ENCODE data around the gene MRPL57.
"Not testable (repeated sequence)": the region's sequence is repeated elsewhere in the genome, so short reads cannot be mapped to it uniquely, and the experiment has no call there.

MRPL57 gene

GRCh38 chr13:21175656-21176214 is 723 bp upstream of the MRPL57 start:
- Histone ChIP-seq H3K79me2 (ENCODE audit: insufficient read depth, low read length) (peaks cover 75% of the 10 kb centered on the region), H3K27me3 (ENCODE audit: insufficient read depth, low read length, poor library complexity) (no peaks in the 10 kb centered on the region), H3K9me3 (ENCODE audit: insufficient read depth, low read length, severe bottlenecking) (no peaks in the 10 kb centered on the region), H3K4me1 (ENCODE audit: insufficient read depth, low read length) (peaks cover 51% of the 10 kb centered on the region), H4K20me1 (ENCODE audit: insufficient read depth, low read length) (peaks cover 26% of the 10 kb centered on the region), H3K36me3 (ENCODE audit: insufficient read depth, low read length) (peaks cover 54% of the 10 kb centered on the region), H3K4me3 (ENCODE audit: low read depth in 1 of 2, low read length in 2 of 2) (peak overlapping the region; percentile 43 to 83), H3K4me2 (ENCODE audit: insufficient read depth, low read length) (peak overlapping the region; percentile 75), H3K9ac (ENCODE audit: low read depth, low read length) (peak overlapping the region; percentile 88), H2AFZ (ENCODE audit: low read depth, low read length) (peak overlapping the region; percentile 90), H3K27ac (ENCODE audit: low read length) (peak overlapping the region; percentile 96)
- no peak for ATAC-seq (ENCODE audit: insufficient read depth, low read depth)
- DNase-seq = no peak
- no peak for TF ChIP-seq EZH2 (IDR thresholded peaks at IDR 0.05; ENCODE audit: borderline replicate concordance, low read depth, low read length, severe bottlenecking)
- TF ChIP-seq CTCF (IDR thresholded peaks at IDR 0.05; ENCODE audit: borderline replicate concordance, extremely low read depth, low read length, poor library complexity, severe bottlenecking) = no peak

GRCh38 chr13:21176982-21177284 is 475 bp downstream of the MRPL57 start:
- peaks cover 42% of the 10 kb centered on the region for H3K36me3 ChIP-seq (ENCODE audit: insufficient read depth, low read length)
- peak overlapping the region; percentile 88 for H3K9ac ChIP-seq (ENCODE audit: low read depth, low read length)
- no peaks in the 10 kb centered on the region for H3K27me3 ChIP-seq (ENCODE audit: insufficient read depth, low read length, poor library complexity)
- no peaks in the 10 kb centered on the region for H3K9me3 ChIP-seq (ENCODE audit: insufficient read depth, low read length, severe bottlenecking)
- ATAC-seq (ENCODE audit: insufficient read depth, low read depth) (peak; percentile 24), DNase-seq (no peak)
- H3K4me2 ChIP-seq (ENCODE audit: insufficient read depth, low read length) = peak overlapping the region; percentile 70
- H3K4me3 ChIP-seq (ENCODE audit: low read depth in 1 of 2, low read length in 2 of 2) = peak overlapping the region; percentile 43 to 83
- H3K79me2 ChIP-seq (ENCODE audit: insufficient read depth, low read length) = peaks cover 63% of the 10 kb centered on the region
- H2AFZ ChIP-seq (ENCODE audit: low read depth, low read length) = peak overlapping the region; percentile 65
- H3K4me1 ChIP-seq (ENCODE audit: insufficient read depth, low read length) = peaks cover 51% of the 10 kb centered on the region
- no peak for TF ChIP-seq CTCF (IDR thresholded peaks at IDR 0.05; ENCODE audit: borderline replicate concordance, extremely low read depth, low read length, poor library complexity, severe bottlenecking)
- no peak for TF ChIP-seq EZH2 (IDR thresholded peaks at IDR 0.05; ENCODE audit: borderline replicate concordance, low read depth, low read length, severe bottlenecking)
- H4K20me1 ChIP-seq (ENCODE audit: insufficient read depth, low read length) = peaks cover 22% of the 10 kb centered on the region
- H3K27ac ChIP-seq (ENCODE audit: low read length) = peak overlapping the region; percentile 96

- DNase-seq (no peak), ATAC-seq (ENCODE audit: insufficient read depth, low read depth) (no peak)
- no peak overlapping the region for H3K27ac ChIP-seq (ENCODE audit: low read length)
- TF ChIP-seq CTCF (IDR thresholded peaks at IDR 0.05; ENCODE audit: borderline replicate concordance, extremely low read depth, low read length, poor library complexity, severe bottlenecking) (no peak), EZH2 (IDR thresholded peaks at IDR 0.05; ENCODE audit: borderline replicate concordance, low read depth, low read length, severe bottlenecking) (no peak)
- no peak overlapping the region for H3K9ac ChIP-seq (ENCODE audit: low read depth, low read length)
- no peak overlapping the region for H2AFZ ChIP-seq (ENCODE audit: low read depth, low read length)
- no peaks in the 10 kb centered on the region for H3K27me3 ChIP-seq (ENCODE audit: insufficient read depth, low read length, poor library complexity)
- no peak overlapping the region for H3K4me3 ChIP-seq (ENCODE audit: low read depth in 1 of 2, low read length in 2 of 2)
- peaks cover 6% of the 10 kb centered on the region; the same call in 1 of the 2 replicates for H4K20me1 ChIP-seq (ENCODE audit: insufficient read depth, low read length)
- no peak overlapping the region for H3K4me2 ChIP-seq (ENCODE audit: insufficient read depth, low read length)
- no peaks in the 10 kb centered on the region for H3K9me3 ChIP-seq (ENCODE audit: insufficient read depth, low read length, severe bottlenecking)
- peaks cover 17% of the 10 kb centered on the region for H3K79me2 ChIP-seq (ENCODE audit: insufficient read depth, low read length)
- peaks cover 23% of the 10 kb centered on the region for H3K4me1 ChIP-seq (ENCODE audit: insufficient read depth, low read length)
- peaks cover 16% of the 10 kb centered on the region for H3K36me3 ChIP-seq (ENCODE audit: insufficient read depth, low read length)
Observed at GRCh38 chr13:21181671-21182070, 5.2 kb downstream of the MRPL57 start.

GRCh38 chr13:21186410-21186809 is 10.0 kb downstream of the MRPL57 start:
- H3K79me2 ChIP-seq (ENCODE audit: insufficient read depth, low read length); H3K36me3 ChIP-seq (ENCODE audit: insufficient read depth, low read length); H3K4me1 ChIP-seq (ENCODE audit: insufficient read depth, low read length); H3K4me2 ChIP-seq (ENCODE audit: insufficient read depth, low read length); H3K4me3 ChIP-seq (ENCODE audit: low read depth in 1 of 2, low read length in 2 of 2); H4K20me1 ChIP-seq (ENCODE audit: insufficient read depth, low read length); DNase-seq; H3K9me3 ChIP-seq (ENCODE audit: insufficient read depth, low read length, severe bottlenecking); H3K9ac ChIP-seq (ENCODE audit: low read depth, low read length); H3K27me3 ChIP-seq (ENCODE audit: insufficient read depth, low read length, poor library complexity); ATAC-seq (ENCODE audit: insufficient read depth, low read depth); H3K27ac ChIP-seq (ENCODE audit: low read length); H2AFZ ChIP-seq (ENCODE audit: low read depth, low read length): not testable (repeated sequence)

GRCh38 chr13:21194756-21195155 is 18.3 kb downstream of the MRPL57 start:
- H3K4me1 ChIP-seq (ENCODE audit: insufficient read depth, low read length); ATAC-seq (ENCODE audit: insufficient read depth, low read depth); H3K9me3 ChIP-seq (ENCODE audit: insufficient read depth, low read length, severe bottlenecking); H4K20me1 ChIP-seq (ENCODE audit: insufficient read depth, low read length); DNase-seq; H3K4me3 ChIP-seq (ENCODE audit: low read depth in 1 of 2, low read length in 2 of 2); H3K9ac ChIP-seq (ENCODE audit: low read depth, low read length); H3K79me2 ChIP-seq (ENCODE audit: insufficient read depth, low read length); H3K4me2 ChIP-seq (ENCODE audit: insufficient read depth, low read length); H3K36me3 ChIP-seq (ENCODE audit: insufficient read depth, low read length); H3K27me3 ChIP-seq (ENCODE audit: insufficient read depth, low read length, poor library complexity); H3K27ac ChIP-seq (ENCODE audit: low read length); H2AFZ ChIP-seq (ENCODE audit: low read depth, low read length): not testable (repeated sequence)

- H3K79me2 ChIP-seq (ENCODE audit: insufficient read depth, low read length) = not testable (repeated sequence)
Observed at GRCh38 chr13:21197606-21198225, 21.3 kb downstream of the MRPL57 start.

More at GRCh38 chr13:21197606-21198225, 21.3 kb downstream of the MRPL57 start:
- 0 out of 3 replicates have a peak, but pooled peaks have one; percentile 17 for ATAC-seq (ENCODE audit: insufficient read depth, low read depth)
- H3K4me2 ChIP-seq (ENCODE audit: insufficient read depth, low read length); H3K27me3 ChIP-seq (ENCODE audit: insufficient read depth, low read length, poor library complexity); H3K9ac ChIP-seq (ENCODE audit: low read depth, low read length); H3K4me3 ChIP-seq (ENCODE audit: low read depth in 1 of 2, low read length in 2 of 2); H4K20me1 ChIP-seq (ENCODE audit: insufficient read depth, low read length); H3K36me3 ChIP-seq (ENCODE audit: insufficient read depth, low read length); DNase-seq; H3K27ac ChIP-seq (ENCODE audit: low read length); H2AFZ ChIP-seq (ENCODE audit: low read depth, low read length): not testable (repeated sequence)
- peaks cover 11% of the 10 kb centered on the region for H3K4me1 ChIP-seq (ENCODE audit: insufficient read depth, low read length)
- peaks cover 16% of the 10 kb centered on the region for H3K9me3 ChIP-seq (ENCODE audit: insufficient read depth, low read length, severe bottlenecking)

Data from DND-41 (cell line).